DOHH2 (cell line): ENCODE data around the gene USF3.

Source experiments
- EZH2phosphoT487 ChIP-seq: fragments of 200-600 bp; sonication (generic); IDR thresholded peaks from 2 replicates; pipeline ENCODE4 v1.6.1; 2017; ENCODE audit warnings: borderline replicate concordance, mild to moderate bottlenecking, antibody characterized with exemption, low read length, moderate library complexity, mixed read lengths
- TF ChIP-seq, protein P1 (sequence below): fragments of 200-600 bp; sonication (generic); IDR thresholded peaks from one replicate; pipeline ENCODE4 v1.5.1; 2014; ENCODE audit warnings: antibody characterized with exemption, mild to moderate bottlenecking, low read depth, low read length; ENCODE audit not compliant: poor library complexity, severe bottlenecking

GRCh38 chr3:113602836-113603235, 93.6 kb downstream of the USF3 start:
- TF ChIP-seq, protein P1, sequence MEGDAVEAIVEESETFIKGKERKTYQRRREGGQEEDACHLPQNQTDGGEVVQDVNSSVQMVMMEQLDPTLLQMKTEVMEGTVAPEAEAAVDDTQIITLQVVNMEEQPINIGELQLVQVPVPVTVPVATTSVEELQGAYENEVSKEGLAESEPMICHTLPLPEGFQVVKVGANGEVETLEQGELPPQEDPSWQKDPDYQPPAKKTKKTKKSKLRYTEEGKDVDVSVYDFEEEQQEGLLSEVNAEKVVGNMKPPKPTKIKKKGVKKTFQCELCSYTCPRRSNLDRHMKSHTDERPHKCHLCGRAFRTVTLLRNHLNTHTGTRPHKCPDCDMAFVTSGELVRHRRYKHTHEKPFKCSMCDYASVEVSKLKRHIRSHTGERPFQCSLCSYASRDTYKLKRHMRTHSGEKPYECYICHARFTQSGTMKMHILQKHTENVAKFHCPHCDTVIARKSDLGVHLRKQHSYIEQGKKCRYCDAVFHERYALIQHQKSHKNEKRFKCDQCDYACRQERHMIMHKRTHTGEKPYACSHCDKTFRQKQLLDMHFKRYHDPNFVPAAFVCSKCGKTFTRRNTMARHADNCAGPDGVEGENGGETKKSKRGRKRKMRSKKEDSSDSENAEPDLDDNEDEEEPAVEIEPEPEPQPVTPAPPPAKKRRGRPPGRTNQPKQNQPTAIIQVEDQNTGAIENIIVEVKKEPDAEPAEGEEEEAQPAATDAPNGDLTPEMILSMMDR = no peak
- TF ChIP-seq EZH2phosphoT487 = no peak
